Measurements from ENCODE around the gene KNOP1.
"Not testable (repeated sequence)": the region's sequence is repeated elsewhere in the genome, so short reads cannot be mapped to it uniquely, and the experiment has no call there.

The KNOP1 gene

GRCh38 chr16:19743816-19744159 lies 25.8 kb upstream of the KNOP1 start:
- in situ Hi-C loops (cut with MboI; ENCODE audit: low sequenced_read_pairs): no loop called here

GRCh38 chr16:19741354-19741753 lies 23.3 kb upstream of the KNOP1 start:
- in situ Hi-C loops (cut with MboI; ENCODE audit: low sequenced_read_pairs): no loop called here

GRCh38 chr16:19737306-19738038 lies 19.4 kb upstream of the KNOP1 start:
- in situ Hi-C loops (cut with MboI; ENCODE audit: low sequenced_read_pairs): no loop called here

GRCh38 chr16:19735074-19735867 lies 17.2 kb upstream of the KNOP1 start:
- in situ Hi-C loops (cut with MboI; ENCODE audit: low sequenced_read_pairs): no loop called here

- in situ Hi-C loops (cut with MboI; ENCODE audit: low sequenced_read_pairs): no loop called here
Observed at GRCh38 chr16:19733551-19733950, 15.5 kb upstream of the KNOP1 start.

GRCh38 chr16:19728636-19728965 lies 10.6 kb upstream of the KNOP1 start:
- in situ Hi-C loops (cut with MboI; ENCODE audit: low sequenced_read_pairs): no loop called here

GRCh38 chr16:19722981-19723380 lies 5.0 kb upstream of the KNOP1 start:
- in situ Hi-C loops (cut with MboI; ENCODE audit: low sequenced_read_pairs): no loop called here

GRCh38 chr16:19722269-19722952 lies 4.4 kb upstream of the KNOP1 start:
- in situ Hi-C loops (cut with MboI; ENCODE audit: low sequenced_read_pairs): no loop called here

- in situ Hi-C loops (cut with MboI; ENCODE audit: low sequenced_read_pairs): no loop called here
Observed at GRCh38 chr16:19718624-19718965, 568 bp upstream of the KNOP1 start.

GRCh38 chr16:19717314-19717713 lies 713 bp downstream of the KNOP1 start:
- in situ Hi-C loops (cut with MboI; ENCODE audit: low sequenced_read_pairs): no loop called here

GRCh38 chr16:19716728-19717127 lies 1.3 kb downstream of the KNOP1 start:
- in situ Hi-C loops (cut with MboI; ENCODE audit: low sequenced_read_pairs): not testable (repeated sequence)

- in situ Hi-C loops (cut with MboI; ENCODE audit: low sequenced_read_pairs): no loop called here
Observed at GRCh38 chr16:19716183-19716582, 1.8 kb downstream of the KNOP1 start.

GRCh38 chr16:19715566-19715965 lies 2.5 kb downstream of the KNOP1 start:
- in situ Hi-C loops (cut with MboI; ENCODE audit: low sequenced_read_pairs): no loop called here

- in situ Hi-C loops (cut with MboI; ENCODE audit: low sequenced_read_pairs): no loop called here
Observed at GRCh38 chr16:19713697-19714096, 4.3 kb downstream of the KNOP1 start.

- in situ Hi-C loops (cut with MboI; ENCODE audit: low sequenced_read_pairs): no loop called here
Observed at GRCh38 chr16:19712418-19713058, 5.5 kb downstream of the KNOP1 start.

- in situ Hi-C loops (cut with MboI; ENCODE audit: low sequenced_read_pairs): no loop called here
Observed at GRCh38 chr16:19711643-19712042, 6.4 kb downstream of the KNOP1 start.

- in situ Hi-C loops (cut with MboI; ENCODE audit: low sequenced_read_pairs): no loop called here
Observed at GRCh38 chr16:19710991-19711545, 7.0 kb downstream of the KNOP1 start.

- in situ Hi-C loops (cut with MboI; ENCODE audit: low sequenced_read_pairs): no loop called here
Observed at GRCh38 chr16:19710191-19710908, 7.7 kb downstream of the KNOP1 start.

GRCh38 chr16:19709381-19710136 lies 8.5 kb downstream of the KNOP1 start:
- in situ Hi-C loops (cut with MboI; ENCODE audit: low sequenced_read_pairs): no loop called here
